GM18526 (cell line): Measurements from ENCODE around the gene DOC2A.

Source experiments
- POLR2A ChIP-seq: IDR thresholded peaks from 3 replicates; pipeline ENCODE4 v1.6.1; 2011; ENCODE audit not compliant: insufficient read length; ENCODE audit errors: extremely low read depth

The DOC2A gene

DNA sequence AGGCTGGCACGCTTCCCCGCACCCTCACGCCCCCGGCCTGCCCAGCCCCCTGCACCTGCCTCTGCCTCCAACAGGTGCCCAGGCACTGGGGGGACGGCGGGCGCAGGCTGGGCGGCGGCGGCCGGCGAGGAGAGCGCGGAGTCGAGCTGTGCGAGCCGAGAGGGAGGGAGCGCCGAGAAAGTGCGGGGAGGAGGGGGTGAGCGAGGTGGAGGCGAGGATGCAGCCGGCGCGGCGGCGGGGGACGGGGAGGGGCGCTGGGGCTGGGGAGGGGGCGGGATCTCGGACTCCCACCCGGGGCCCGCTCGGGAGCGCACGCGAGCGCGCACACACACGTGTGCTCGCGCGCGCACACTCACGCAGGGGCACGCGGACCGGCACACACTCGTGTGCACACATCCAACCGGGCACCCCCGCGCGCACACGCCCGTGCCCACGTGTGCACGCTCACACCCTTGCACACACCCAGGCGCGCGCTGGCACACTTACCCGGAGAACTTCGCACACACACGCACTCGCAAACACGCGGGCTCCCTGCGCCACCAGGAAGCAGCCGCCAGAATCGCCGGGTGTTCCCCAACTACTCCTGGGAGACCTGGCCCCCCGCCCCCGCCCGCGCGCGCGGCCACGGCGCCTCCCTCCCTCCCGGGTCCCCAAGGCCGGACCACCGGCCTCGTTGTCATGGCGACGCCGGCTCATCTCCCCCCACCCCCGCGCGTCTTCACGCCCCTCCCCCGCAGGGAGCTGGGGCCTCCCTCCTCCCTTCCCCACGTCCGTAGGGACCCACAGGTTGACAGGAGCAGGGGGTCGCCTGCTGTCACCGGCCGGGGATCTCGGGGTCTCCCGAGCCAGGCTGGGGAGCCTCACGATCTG is at the start of gene DOC2A:
DOC2A (minus strand) TSS at position 184 of the 870 bp plus-strand sequence. CDS start 805 bp downstream, outside the sequence.
- no peak for TF ChIP-seq POLR2A

DNA sequence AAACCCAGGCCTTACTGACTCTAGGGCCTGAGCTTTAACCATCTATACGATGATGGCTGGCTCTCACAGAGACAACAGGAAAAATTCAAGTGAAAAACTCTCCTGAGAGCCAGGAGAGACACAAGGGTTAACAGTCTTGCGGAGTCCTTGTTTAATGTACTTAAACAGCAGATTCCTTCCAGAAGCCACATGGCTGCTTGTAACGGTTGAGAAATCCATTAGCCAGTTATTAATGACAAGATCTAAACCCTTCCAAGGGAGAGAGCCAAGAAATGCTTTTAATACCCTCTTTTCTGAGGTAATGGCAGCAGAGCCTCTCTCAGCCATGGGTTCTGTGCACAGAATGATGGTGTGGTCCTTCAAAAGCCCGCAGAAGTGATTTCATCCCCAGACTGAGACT is 49.5 kb upstream of the DOC2A start:
- no peak for TF ChIP-seq POLR2A

DNA sequence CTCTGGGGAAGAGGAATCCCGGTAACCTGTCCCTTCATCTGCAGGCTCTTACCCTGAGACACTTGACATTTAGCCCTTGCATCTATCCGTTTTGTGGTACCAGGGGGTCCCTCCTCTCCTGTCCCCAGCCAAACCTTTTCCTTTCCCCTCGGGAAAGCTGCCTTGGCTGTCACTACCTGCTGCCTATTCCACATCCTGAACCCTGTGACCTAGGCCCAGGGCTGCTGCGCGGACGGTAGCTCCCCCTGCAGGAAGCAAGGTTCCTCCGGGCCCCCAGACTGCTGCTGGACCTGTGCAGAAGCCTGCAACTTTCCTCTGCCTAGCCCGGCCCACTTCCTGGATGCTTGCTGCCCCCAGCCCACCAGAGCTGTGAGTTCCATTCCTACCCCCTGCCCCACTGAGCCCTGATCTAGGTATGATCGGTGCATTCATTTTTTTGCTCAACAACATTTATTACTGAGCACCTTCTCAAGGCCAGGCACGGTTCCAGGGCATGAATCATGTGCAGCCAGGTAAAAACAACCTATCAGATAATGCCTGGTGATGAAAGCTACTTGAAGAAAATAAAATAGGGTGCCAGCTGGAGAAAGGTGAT is 44.2 kb upstream of the DOC2A start:
- no peak for TF ChIP-seq POLR2A

DNA sequence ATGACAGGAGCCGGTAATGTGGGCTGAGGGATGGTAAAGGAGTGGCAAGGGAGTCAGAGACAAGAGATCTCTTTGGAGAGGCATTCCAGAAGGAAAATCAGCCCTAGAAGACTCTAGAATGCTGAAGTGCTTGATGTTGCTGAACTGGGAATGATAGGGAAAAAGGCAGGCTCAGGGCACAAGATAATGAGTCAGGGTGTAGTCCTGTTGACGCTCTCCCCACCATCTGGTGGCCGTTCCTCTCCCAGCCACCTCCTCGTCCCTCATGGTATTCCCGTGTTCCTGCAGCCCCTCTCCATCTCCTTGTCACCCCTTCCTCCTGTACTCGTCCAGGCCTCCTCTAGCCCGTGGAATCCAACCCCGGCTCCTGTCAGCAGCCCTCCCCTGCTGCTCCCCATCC is 43.6 kb upstream of the DOC2A start:
- no peak for TF ChIP-seq POLR2A

- TF ChIP-seq POLR2A, result no peak
Observed at GRCh38 chr16:30053376-30054015, 42.7 kb upstream of the DOC2A start.

GRCh38 chr16:30052671-30053372 is 42.0 kb upstream of the DOC2A start:
- TF ChIP-seq POLR2A, result peak; percentile 38

- no peak for TF ChIP-seq POLR2A
Observed at GRCh38 chr16:30051518-30051917, 40.7 kb upstream of the DOC2A start.

- no peak for TF ChIP-seq POLR2A
Observed at GRCh38 chr16:30049871-30050270, 39.0 kb upstream of the DOC2A start.

- no peak for TF ChIP-seq POLR2A
Observed at GRCh38 chr16:30046588-30046987, 35.8 kb upstream of the DOC2A start.

- no peak for TF ChIP-seq POLR2A
Observed at GRCh38 chr16:30046178-30046577, 35.4 kb upstream of the DOC2A start.

GRCh38 chr16:30041841-30042240 is 31.0 kb upstream of the DOC2A start:
- no peak for TF ChIP-seq POLR2A

DNA sequence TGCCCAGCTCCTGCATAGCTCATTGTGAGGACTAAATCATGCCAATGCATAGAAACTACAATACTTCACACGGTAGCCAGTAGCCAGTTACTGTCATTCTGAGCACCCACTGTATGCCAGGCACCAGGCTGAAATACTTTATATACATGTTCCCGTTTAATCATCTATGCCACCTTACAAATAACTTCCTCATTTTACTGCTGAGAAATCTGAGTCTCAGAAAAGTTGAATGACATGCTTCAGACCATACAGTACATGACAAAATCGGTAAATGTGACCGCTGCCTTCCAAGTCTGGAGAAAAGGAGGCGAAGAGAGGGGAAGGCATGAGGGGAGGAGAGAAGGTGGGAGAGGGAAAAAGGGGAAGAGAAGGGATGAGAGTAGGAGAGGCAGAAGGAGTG is 29.4 kb upstream of the DOC2A start:
- TF ChIP-seq POLR2A, result no peak

GRCh38 chr16:30033270-30033669 is 22.4 kb upstream of the DOC2A start:
- TF ChIP-seq POLR2A, result no peak

DNA sequence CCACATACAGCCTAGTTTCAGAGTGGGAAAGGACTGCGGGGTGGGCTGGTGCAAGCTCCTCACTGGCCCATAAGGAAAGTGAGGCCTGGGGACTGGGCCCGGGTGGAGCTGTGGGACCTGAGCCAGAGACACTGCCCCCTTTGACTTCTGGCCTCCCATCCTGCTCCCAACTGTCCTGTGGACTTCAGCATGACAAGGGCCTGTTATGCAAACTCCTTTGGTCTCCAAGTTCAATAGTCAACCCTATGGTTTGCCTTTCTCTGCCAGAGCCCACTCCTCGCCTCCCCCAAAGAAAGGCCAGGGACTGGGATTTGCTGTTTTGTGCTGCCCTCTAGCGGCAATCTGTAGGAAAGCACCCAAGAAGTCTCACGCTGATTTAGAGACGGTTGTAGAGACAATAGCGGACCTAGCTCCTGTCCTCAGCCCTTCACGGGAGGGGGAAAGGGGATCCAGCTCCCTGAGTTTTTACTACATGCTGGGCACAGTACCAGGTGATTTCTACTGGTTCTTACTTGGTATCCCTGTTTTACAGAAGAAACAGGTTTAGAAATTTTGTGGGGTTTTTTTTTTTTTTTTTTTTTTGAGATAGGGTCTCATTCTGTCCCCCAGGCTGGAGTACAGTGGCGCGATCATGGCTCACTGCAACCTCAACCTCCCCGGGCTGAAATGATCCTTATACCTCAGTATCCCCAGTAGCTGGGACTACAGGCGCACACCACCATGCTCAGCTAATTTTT is 21.4 kb upstream of the DOC2A start:
- TF ChIP-seq POLR2A, result no peak

DNA sequence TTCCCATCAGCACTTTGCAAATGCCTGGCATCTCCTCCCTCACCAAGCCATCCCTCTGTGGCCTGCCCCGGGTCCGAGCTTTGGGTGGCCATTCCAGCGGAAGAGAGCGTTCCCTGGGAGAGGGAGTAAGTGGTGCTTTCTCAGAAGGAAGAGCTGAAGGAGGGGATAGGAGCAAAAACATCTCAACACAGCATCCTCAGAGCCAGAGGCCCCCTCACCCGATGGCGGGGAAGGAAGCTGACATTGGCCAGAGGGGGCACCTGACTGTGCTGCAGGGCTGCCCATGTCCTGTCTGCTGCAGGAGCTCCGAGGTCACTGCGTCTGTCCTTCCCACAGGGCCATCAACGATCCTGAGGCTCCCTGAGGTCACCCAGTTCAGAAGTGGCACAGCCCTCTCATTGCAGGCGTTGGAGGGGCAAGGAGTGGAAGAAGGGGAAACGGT is 20.7 kb upstream of the DOC2A start:
- no peak for TF ChIP-seq POLR2A

DNA sequence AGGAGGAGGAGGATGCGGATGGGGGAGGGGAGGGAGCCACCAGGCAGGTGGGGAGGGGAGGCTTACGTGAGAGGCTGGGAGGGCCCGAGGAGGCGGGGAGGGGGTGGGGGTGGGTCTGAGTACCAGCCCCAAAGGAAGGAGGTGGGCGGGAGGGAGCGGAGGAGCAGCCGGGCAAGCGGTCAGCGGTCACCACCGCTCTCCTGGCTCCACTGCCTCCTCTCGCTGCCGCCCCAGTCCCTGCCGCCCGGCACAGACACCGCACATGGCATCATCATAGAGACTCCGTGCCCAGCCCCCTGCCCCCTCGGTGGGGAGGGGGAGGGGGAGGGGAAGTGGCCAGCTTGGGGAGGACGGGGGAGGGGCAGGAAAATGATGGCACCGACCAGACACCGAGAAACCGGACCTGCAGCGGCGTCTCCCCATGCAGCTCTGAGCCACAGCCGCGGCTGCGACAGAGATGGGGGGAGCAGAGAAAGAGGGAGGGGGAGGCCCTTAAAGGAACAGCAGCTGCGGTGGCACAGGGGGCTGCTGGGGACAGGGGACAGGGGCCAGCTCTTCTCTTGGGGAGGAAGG is 20.1 kb upstream of the DOC2A start, which contains the start of gene TLCD3B:
TLCD3B (minus strand) TSS at position 431 of the 573 bp plus-strand sequence. CDS start 744 bp downstream, outside the sequence.
- TF ChIP-seq POLR2A, result no peak
